OCI-LY3 (cell line): ENCODE results near the gene STK32A.
"Not testable (repeated sequence)": the region's sequence is repeated elsewhere in the genome, so short reads cannot be mapped to it uniquely, and the experiment has no call there.

Source experiments
- H2AFZ ChIP-seq: fragments of 200-600, 300-600 bp; shearing (Covaris generic); 2 replicates; pipeline ENCODE4 v1.6.0; 2014; ENCODE audit warnings: antibody characterized with exemption, low read depth, low read length
- H3K27ac ChIP-seq: fragments of 200-600, 300-600 bp; sonication (generic); 2 replicates; pipeline ENCODE4 v1.5.1; 2014; ENCODE audit warnings: mild to moderate bottlenecking, low read length, moderate library complexity, mixed read lengths
- H3K27me3 ChIP-seq: fragments of 200-600, 300-600 bp; sonication (generic); 2 replicates; pipeline ENCODE4 v1.6.1; 2014; ENCODE audit warnings: low read depth, low read length, mixed read lengths
- H3K36me3 ChIP-seq: fragments of 200-600, 300-600 bp; sonication (generic); replicated peaks from 2 replicates; pipeline ENCODE3; 2014; ENCODE audit warnings: low read depth, low read length, mixed read lengths
- H3K4me1 ChIP-seq: fragments of 300-600, 200-600 bp; sonication (generic); 2 replicates; pipeline ENCODE4 v1.6.1; 2014; ENCODE audit warnings: low read length, mixed read lengths
- H3K4me2 ChIP-seq: fragments of 200-600, 300-600 bp; sonication (generic); 2 replicates; pipeline ENCODE4 v1.6.1; 2014; ENCODE audit warnings: low read length, mixed read lengths
- H3K4me3 ChIP-seq: fragments of 300-600, 200-600 bp; sonication (generic); 2 replicates; pipeline ENCODE4 v1.5.1; 2014; ENCODE audit warnings: antibody characterized with exemption, mild to moderate bottlenecking, low read length, moderate library complexity
- H3K79me2 ChIP-seq: fragments of 300-600, 200-600 bp; shearing (Covaris generic); 2 replicates; pipeline ENCODE4 v1.6.1; 2014; ENCODE audit warnings: mild to moderate bottlenecking, low read length, mixed read lengths
- H3K9ac ChIP-seq: fragments of 300-600, 200-600 bp; shearing (Covaris generic); 2 replicates; pipeline ENCODE4 v1.6.0; 2014; ENCODE audit warnings: mild to moderate bottlenecking, low read length, moderate library complexity
- H3K9me3 ChIP-seq: fragments of 200-600, 300-600 bp; shearing (Covaris generic); 2 replicates; pipeline ENCODE4 v1.6.1; 2014; ENCODE audit warnings: low read length, mixed read lengths; ENCODE audit not compliant: insufficient read depth
- H4K20me1 ChIP-seq: fragments of 200-600, 300-600 bp; sonication (generic); 2 replicates; pipeline ENCODE4 v1.6.1; 2016; ENCODE audit warnings: low read length, mixed read lengths; ENCODE audit not compliant: insufficient read depth
- CTCF ChIP-seq: fragments of 200-600, 300-600 bp; sonication (generic); IDR thresholded peaks from 2 replicates; pipeline ENCODE4 v1.5.1; 2014; ENCODE audit warnings: antibody characterized with exemption, low read length, low read depth
- EZH2phosphoT487 ChIP-seq: fragments of 200-600 bp; shearing (Covaris generic); IDR thresholded peaks from 2 replicates; pipeline ENCODE4 v1.6.1; 2018; ENCODE audit warnings: antibody characterized with exemption, mixed run types, low read depth

Gene STK32A

GRCh38 chr5:147359581-147359980 lies 124.8 kb downstream of the STK32A start:
- Histone ChIP-seq H2AFZ (no peak overlapping the region), H3K27ac (no peak overlapping the region), H4K20me1 (no peaks in the 10 kb centered on the region), H3K79me2 (no peaks in the 10 kb centered on the region), H3K4me1 (no peaks in the 10 kb centered on the region), H3K9me3 (no peaks in the 10 kb centered on the region), H3K36me3 (no peaks in the 10 kb centered on the region), H3K4me2 (no peak overlapping the region), H3K27me3 (no peaks in the 10 kb centered on the region), H3K4me3 (no peak overlapping the region), H3K9ac (no peak overlapping the region)
- TF ChIP-seq CTCF (no peak), EZH2phosphoT487 (no peak)

GRCh38 chr5:147360816-147361215 lies 126.0 kb downstream of the STK32A start:
- no peak overlapping the region for H3K27ac ChIP-seq
- no peak overlapping the region for H2AFZ ChIP-seq
- no peak overlapping the region for H3K9ac ChIP-seq
- H4K20me1 ChIP-seq = no peaks in the 10 kb centered on the region
- TF ChIP-seq EZH2phosphoT487 (no peak), CTCF (no peak)
- no peaks in the 10 kb centered on the region for H3K36me3 ChIP-seq
- no peaks in the 10 kb centered on the region for H3K9me3 ChIP-seq
- no peak overlapping the region for H3K4me3 ChIP-seq
- H3K79me2 ChIP-seq = no peaks in the 10 kb centered on the region
- no peaks in the 10 kb centered on the region for H3K27me3 ChIP-seq
- no peak overlapping the region for H3K4me2 ChIP-seq
- H3K4me1 ChIP-seq = no peaks in the 10 kb centered on the region

- no peak overlapping the region for H3K4me3 ChIP-seq
- H3K4me2 ChIP-seq = no peak overlapping the region
- TF ChIP-seq EZH2phosphoT487 (no peak), CTCF (no peak)
- H3K4me1 ChIP-seq = no peaks in the 10 kb centered on the region
- H3K36me3 ChIP-seq = no peaks in the 10 kb centered on the region
- H4K20me1 ChIP-seq = no peaks in the 10 kb centered on the region
- H2AFZ ChIP-seq = no peak overlapping the region
- no peaks in the 10 kb centered on the region for H3K79me2 ChIP-seq
- no peak overlapping the region for H3K27ac ChIP-seq
- no peak overlapping the region for H3K9ac ChIP-seq
- H3K9me3 ChIP-seq = no peaks in the 10 kb centered on the region
- no peaks in the 10 kb centered on the region for H3K27me3 ChIP-seq
Observed at GRCh38 chr5:147361441-147362175, 126.8 kb downstream of the STK32A start.

GRCh38 chr5:147367381-147367780 lies 132.6 kb downstream of the STK32A start:
- H4K20me1 ChIP-seq, H3K27me3 ChIP-seq, H3K27ac ChIP-seq, H3K9ac ChIP-seq, H3K36me3 ChIP-seq, H3K79me2 ChIP-seq, H3K4me1 ChIP-seq, H3K4me3 ChIP-seq, H3K4me2 ChIP-seq, H3K9me3 ChIP-seq, H2AFZ ChIP-seq: not testable (repeated sequence)
